HT-29 (cell line): ENCODE measurements around the gene ZRANB2. TPM values are rescaled to one million over a fixed set of nuclear protein-coding genes. Genes with fewer than 3 reads are reported as not detected.

Experiments used
- DNase-seq: peaks from one replicate; pipeline ENCODE4 v3.0.0-alpha.2; 2015; ENCODE audit warnings: low spot score
- total RNA-seq: library from RNA; depleted of rRNA; stranded (reverse); fragments of >200 nt; shearing (Covaris generic); gene quantifications from 2 replicates; pipeline ENCODE4 v1.2.3, GENCODE V29; 2014; rRNA removed

The ZRANB2 gene, protein sequence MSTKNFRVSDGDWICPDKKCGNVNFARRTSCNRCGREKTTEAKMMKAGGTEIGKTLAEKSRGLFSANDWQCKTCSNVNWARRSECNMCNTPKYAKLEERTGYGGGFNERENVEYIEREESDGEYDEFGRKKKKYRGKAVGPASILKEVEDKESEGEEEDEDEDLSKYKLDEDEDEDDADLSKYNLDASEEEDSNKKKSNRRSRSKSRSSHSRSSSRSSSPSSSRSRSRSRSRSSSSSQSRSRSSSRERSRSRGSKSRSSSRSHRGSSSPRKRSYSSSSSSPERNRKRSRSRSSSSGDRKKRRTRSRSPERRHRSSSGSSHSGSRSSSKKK
- 16.3 and 18.0 TPM in 2 replicates for total RNA-seq

- DNase-seq: peak; percentile 98
Observed at GRCh38 chr1:71080739-71081696, at the start of gene ZRANB2. Gene ZRANB2, minus strand, starts transcription at chr1:71081035. Its CDS starts 40 bp downstream, at chr1:71080995.

DNA sequence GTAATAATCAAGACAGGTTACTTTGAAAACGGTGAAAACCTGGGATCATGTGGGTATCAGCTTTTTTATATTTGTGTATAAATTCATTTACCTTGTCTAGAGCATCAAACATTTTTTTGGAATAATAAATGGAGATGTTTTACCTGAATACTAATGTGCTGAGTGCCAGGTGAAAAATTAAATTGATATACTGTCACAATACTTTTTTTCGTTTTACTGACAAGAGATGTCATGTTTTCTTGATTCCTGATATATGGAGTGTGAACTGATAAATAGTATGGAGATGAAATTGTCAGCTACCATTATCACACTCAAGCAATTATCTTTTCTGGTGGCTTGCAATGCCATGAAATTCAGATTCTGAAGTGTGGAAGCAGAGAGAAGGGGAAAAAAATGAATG, 47.2 kb upstream of the ZRANB2 start:
- DNase-seq: no peak

DNA sequence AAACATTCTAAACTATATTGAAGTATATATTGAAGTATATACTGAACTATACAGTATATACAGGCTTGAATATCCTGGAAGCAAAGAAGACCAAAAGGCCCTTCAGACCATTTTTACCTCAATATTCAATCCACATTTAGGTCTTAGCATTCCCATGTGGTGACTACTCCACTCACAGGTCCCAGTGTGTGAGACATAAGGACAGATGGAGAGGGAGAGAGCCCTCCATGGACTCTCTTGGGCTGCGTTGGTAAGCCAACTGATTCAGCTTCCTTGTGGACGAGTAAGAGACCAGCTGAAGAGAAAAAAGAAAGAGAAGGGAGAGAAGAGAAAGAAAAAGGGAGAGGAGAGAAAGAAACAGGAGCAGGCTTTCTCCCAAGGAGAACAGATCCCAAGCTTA, 37.3 kb upstream of the ZRANB2 start:
- DNase-seq: no peak

- DNase-seq: no peak
Observed at GRCh38 chr1:71116729-71117128, 35.9 kb upstream of the ZRANB2 start.

DNA sequence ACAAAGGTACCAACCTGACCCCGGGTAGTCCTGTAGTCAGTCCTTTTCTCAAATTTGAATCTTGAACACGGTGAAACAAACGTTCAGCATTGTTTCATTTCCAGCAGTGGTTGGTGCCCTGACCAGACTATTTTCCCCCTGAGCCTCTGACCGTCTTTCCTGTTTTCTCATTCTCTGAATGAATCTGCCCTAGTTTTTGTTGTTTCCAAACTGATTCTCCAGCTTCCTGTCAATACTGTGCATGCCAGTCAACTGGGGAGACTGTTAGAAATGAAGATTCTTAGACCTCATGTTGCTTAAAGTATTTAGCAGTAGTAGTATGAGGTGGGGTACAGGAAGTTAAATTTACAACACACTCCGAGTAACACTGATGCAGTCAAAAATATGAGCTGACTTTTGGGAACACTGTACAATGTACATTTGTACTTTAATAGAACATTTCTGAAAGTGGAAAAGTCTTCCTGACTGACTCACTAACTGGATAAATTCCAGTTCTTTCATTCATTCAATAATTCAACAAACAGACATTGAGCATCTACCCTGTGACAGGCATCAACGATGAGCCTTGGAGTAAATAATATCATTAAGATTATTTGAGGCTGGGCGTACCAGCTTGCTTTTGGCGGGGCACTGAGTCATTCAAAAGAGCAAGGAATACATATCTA, 26.0 kb upstream of the ZRANB2 start:
- DNase-seq: no peak

- DNase-seq: no peak
Observed at GRCh38 chr1:71104417-71104816, 23.6 kb upstream of the ZRANB2 start.

DNA sequence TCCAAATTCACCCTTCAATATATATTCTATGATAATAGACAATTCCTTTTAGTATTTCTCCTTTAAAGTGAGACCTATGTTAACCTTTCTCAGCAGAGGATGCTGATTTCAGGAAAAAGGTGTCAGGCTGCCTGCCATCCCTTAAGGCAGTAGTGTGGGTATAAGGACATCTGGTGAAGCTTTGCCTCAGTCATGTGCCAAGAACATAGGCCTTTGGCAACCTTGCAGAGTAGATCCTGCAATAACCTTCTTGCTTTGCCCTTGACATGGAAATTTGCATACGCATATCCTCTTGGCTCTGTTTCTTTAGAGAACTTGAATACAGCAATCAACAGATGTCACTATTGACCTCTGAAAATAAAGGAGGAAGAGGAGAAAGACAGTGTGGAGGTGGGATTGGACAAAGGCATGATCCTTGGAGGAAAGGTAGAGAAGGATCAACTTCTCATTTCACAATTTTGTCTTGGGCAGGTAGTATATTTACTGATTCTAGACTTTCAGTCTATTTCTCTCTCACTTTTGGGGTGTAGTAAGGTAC, 21.1 kb upstream of the ZRANB2 start:
- no peak for DNase-seq

- no peak for DNase-seq
Observed at GRCh38 chr1:71097428-71097827, 16.6 kb upstream of the ZRANB2 start.

DNA sequence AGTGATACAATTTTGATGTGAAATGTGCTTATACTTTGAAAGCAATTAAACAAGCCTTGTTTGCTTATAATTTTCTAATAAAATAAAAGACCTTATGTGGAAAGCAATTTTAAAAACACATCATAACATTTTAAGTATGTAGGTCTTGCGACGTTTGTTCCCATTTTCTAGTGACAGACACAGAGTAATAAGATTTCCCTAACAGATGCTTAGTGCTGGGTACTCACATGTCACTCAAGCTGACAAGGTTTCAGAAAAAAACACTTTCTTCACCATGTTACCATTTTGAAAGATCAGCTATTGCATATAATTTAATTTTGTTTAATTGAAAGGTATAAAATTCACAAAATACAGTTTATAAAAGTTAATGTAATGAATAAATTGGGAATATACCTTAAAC, 14.1 kb upstream of the ZRANB2 start:
- no peak for DNase-seq

- DNase-seq: peak; percentile 7
Observed at GRCh38 chr1:71093938-71094337, 13.1 kb upstream of the ZRANB2 start.

GRCh38 chr1:71089536-71090270, 8.9 kb upstream of the ZRANB2 start:
- no peak for DNase-seq

GRCh38 chr1:71088645-71089287, 7.9 kb upstream of the ZRANB2 start:
- no peak for DNase-seq

DNA sequence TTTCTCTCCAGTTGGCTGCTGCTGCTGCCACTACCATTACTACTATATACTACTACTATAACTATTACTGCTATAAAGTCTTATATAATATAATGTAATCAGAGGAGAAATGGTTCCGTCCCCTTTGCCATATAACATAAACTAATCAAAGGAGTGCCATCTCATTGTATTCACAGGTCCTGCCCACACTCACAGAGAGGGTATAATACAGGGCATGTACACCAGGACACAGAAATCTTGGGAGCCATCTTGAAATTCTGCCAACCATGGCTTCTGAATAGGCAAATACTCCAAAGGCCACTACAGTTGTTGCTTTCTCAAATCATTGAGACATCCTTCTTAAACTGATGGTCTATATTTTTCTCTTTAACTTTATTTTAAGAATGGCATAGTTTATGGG, 6.9 kb upstream of the ZRANB2 start:
- no peak for DNase-seq

DNA sequence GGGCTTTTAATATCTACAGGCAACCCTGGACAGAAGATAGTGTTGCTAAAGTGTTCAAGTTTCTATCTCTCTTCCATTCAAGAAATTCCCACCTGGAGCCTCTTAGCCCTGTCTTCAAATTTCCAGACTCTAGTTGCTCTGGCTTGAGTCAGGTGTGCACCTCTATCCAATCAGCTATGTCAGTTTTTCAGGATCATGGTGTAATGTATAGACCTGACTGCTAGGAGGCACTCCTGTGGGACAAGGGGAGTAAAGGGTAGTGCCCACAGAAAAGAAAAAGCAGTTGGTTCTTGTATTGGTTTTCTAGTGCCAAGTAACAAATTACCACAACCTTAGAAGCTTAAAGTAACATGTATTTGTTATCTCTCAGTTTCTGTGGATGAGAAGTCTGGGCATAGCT, 6.2 kb upstream of the ZRANB2 start:
- DNase-seq: no peak

- no peak for DNase-seq
Observed at GRCh38 chr1:71086331-71086730, 5.5 kb upstream of the ZRANB2 start.

GRCh38 chr1:71083271-71083670, 2.4 kb upstream of the ZRANB2 start:
- DNase-seq: no peak

- no peak for DNase-seq
Observed at GRCh38 chr1:71081697-71082080, 854 bp upstream of the ZRANB2 start.

GRCh38 chr1:71080230-71080738, 551 bp downstream of the ZRANB2 start:
- DNase-seq: no peak

- no peak for DNase-seq
Observed at GRCh38 chr1:71074681-71075080, 6.2 kb downstream of the ZRANB2 start.

DNA sequence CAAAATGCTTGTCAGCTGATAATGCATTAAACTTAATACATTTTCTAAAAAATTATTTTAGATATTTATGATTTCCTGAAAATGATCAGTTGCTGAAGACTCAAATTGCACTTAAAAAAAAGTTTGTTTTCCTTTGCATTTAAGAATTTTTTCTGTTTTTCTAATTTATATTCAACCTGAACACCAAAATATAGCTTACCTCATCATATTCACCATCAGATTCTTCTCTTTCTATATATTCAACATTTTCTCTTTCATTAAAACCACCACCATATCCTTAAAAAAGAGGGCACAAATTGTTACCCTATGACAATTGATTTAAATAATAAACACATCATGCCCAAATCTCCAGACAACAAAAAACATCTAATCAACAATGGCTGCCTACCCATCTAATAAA, 8.6 kb downstream of the ZRANB2 start:
- DNase-seq: no peak
